OCI-LY1 (cell line): Measurements from ENCODE around the gene UBTD2.

Experiments
- EZH2 ChIP-seq: fragments of 200-600 bp; sonication (generic), shearing (Covaris generic); IDR thresholded peaks from 2 replicates; pipeline ENCODE4 v1.8.0; 2017; ENCODE audit warnings: borderline replicate concordance, mixed run types, mild to moderate bottlenecking, antibody characterized with exemption, low read length, moderate library complexity, mixed read lengths
- TF ChIP-seq, protein P1 (sequence below): fragments of 200-600 bp; sonication (generic), shearing (Covaris generic); IDR thresholded peaks from 2 replicates; pipeline ENCODE4 v1.5.1; 2017; ENCODE audit warnings: mild to moderate bottlenecking, antibody characterized with exemption, low read length, moderate library complexity, mixed read lengths

DNA sequence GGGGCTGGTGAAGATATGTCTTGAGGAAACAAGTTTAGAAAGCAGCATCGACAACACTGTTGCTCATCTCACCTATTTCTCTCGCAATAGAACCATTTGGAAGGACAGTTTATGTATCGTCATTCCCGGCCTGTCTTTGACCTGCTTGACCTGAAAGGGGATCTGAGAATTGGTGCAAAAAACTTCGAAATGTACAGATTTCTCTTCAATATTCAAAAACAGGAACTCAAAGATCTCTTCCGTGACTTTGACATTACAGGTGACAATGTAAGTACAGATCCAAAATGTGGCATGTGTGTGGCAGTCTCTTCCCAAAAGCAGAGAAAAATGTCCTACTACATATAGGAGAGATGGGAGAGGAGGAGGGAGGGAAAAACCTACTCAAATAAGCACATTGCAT is 83.1 kb downstream of the UBTD2 start:
- TF ChIP-seq, protein P1, sequence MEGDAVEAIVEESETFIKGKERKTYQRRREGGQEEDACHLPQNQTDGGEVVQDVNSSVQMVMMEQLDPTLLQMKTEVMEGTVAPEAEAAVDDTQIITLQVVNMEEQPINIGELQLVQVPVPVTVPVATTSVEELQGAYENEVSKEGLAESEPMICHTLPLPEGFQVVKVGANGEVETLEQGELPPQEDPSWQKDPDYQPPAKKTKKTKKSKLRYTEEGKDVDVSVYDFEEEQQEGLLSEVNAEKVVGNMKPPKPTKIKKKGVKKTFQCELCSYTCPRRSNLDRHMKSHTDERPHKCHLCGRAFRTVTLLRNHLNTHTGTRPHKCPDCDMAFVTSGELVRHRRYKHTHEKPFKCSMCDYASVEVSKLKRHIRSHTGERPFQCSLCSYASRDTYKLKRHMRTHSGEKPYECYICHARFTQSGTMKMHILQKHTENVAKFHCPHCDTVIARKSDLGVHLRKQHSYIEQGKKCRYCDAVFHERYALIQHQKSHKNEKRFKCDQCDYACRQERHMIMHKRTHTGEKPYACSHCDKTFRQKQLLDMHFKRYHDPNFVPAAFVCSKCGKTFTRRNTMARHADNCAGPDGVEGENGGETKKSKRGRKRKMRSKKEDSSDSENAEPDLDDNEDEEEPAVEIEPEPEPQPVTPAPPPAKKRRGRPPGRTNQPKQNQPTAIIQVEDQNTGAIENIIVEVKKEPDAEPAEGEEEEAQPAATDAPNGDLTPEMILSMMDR = no peak
- TF ChIP-seq EZH2 = no peak
